GM13977 (cell line): ENCODE data around the gene RNF207.

Experiments used
- DNase-seq: peaks from one replicate; pipeline ENCODE4 v3.0.0; 2012; ENCODE audit warnings: low spot score
- CTCF ChIP-seq: IDR thresholded peaks from 2 replicates; pipeline ENCODE4 v1.5.1; 2012; ENCODE audit warnings: mild to moderate bottlenecking, control low read depth; ENCODE audit not compliant: insufficient read depth; ENCODE audit errors: extremely low read depth, missing control alignments
- in situ Hi-C: fragments of 300-500 bp; cut with MboI; formaldehyde crosslinking; loops from one replicate; pipeline ENCODE4 v1.12.0; 2022; ENCODE audit warnings: low sequenced_read_pairs, low pct_unique_long_range_greater_than_20kb, mixed read lengths, inconsistent platforms; ENCODE audit not compliant: unreplicated experiment

RNF207 gene

GRCh38 chr1:6261615-6261995, 55.7 kb downstream of the RNF207 start:
- DNase-seq, result no peak
- in situ Hi-C loops, result no loop called here
- no peak for TF ChIP-seq CTCF

DNA sequence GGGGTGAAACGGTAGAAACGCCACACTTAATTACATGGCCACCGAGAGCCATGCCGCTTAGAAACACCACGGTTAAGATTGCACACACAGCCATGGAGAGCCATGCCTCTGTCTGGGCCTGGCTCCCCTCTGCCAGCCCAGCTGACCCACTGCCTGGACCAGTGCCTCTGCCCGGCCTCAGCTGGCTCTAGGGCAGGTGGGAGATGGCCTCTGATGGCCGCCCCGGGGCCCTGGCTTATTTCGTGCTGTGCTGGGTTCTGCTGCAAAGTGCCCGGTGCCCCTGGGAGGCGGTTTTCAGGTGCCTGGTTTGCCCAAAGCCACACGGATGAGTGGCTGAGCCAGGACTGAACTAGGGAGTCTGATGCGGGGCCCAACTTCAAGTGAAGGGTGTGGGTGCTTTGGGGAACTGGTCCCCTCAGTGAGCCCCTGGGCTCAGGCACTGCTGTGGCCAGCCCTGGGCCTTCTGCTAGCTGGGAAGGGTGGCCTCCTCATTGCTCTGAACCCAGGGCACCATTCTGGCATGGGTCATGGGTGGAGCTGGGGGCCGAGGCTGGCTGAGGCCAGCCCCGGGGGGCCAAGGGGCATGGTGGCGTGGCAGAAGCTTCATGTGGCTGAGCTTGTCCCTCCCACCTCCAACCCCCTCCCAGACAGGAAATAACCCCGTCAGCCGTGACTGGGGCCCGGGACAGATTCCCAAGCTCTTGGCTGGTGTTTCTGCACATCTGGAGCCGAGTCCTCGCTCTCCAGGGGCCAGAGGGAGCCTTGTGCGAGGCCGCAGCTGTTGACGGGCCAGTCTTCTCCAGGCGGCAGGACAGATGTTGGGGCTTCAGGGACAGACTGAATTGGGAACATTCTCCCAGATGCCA, 56.9 kb downstream of the RNF207 start:
- DNase-seq, result no peak
- in situ Hi-C loops, result no loop called here
- no peak for TF ChIP-seq CTCF

GRCh38 chr1:6263716-6264115, 57.8 kb downstream of the RNF207 start:
- in situ Hi-C loops, result no loop called here
- no peak for DNase-seq
- no peak for TF ChIP-seq CTCF

GRCh38 chr1:6265151-6265550, 59.2 kb downstream of the RNF207 start:
- in situ Hi-C loops, result no loop called here
- TF ChIP-seq CTCF, result no peak
- DNase-seq, result no peak

DNA sequence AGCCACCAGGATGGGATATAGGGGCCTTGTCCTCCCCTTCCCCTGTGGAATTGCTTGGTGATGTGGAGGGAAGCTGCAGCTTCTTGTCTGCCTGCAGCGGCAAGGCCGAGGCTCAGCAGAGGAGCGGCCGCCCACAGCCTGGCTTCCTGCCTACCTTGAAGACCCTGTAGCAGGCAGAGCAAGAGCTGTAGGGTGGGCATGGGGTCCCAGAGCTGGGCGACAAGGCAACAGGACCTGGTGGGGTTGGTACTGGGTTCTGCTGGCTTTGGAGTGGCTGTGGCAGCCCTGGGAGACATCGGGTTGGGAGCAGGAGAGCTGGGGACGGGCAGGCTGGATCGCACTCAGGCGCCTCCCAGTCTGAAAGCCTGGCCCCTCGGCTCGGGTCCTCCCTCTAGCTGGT, 60.7 kb downstream of the RNF207 start:
- in situ Hi-C loops, result no loop called here
- no peak for DNase-seq
- no peak for TF ChIP-seq CTCF

- no peak for DNase-seq
- in situ Hi-C loops, result no loop called here
- no peak for TF ChIP-seq CTCF
Observed at GRCh38 chr1:6267686-6268322, 61.9 kb downstream of the RNF207 start.
